ENCODE data around the gene LSM2. TPM values are rescaled to one million over a fixed set of nuclear protein-coding genes. Genes with fewer than 3 reads are reported as not detected.

LSM2 gene
- total and polyA plus RNA-seq, 9 of the 15 experiments (the other 6 are each of a cell fraction or from before 2014, with no cell fraction given), result 154 to 407 (median 223) TPM

DNA sequence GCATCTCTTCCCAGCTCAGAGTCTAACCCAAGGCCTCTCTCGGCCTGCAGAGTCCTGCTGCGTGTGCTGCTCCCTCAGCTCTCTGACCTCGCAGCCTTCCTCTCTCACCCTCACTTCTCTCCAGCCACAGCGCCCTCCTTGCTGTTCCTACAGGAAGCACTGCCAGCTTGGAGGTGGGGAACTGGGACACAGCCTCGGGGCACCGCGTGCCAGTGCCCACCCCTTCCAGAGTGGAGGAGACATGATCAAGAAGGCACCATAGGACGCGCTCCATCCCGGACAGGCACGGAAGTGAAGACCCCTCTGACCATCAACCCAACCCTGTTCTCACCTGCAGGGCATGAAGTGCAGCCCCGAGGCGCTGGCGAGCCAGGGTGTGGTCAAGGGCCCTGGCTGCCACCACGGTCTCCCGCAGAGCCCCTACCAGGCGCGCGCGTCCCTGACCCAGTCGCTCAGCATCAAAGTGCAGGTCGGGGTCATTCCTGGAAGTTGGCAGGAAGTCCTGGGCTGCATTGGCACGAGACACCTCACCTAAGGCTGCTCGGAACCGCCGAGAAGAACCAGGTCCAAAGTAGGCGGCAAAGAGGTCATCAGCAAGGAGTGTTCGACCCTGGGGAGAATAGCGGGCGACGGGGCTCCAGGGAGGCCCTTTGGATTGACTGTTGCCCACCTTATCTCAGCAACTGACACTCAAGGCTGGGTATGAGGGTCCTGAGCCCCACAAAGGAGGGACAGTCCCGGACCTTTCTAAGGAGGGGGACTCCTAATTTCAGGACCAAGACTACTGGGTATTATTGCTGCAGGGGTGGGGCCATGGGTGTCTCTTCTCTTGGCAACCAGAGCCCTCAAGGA, 30.9 kb downstream of the LSM2 start (continued):
- TF ChIP-seq, protein P1, sequence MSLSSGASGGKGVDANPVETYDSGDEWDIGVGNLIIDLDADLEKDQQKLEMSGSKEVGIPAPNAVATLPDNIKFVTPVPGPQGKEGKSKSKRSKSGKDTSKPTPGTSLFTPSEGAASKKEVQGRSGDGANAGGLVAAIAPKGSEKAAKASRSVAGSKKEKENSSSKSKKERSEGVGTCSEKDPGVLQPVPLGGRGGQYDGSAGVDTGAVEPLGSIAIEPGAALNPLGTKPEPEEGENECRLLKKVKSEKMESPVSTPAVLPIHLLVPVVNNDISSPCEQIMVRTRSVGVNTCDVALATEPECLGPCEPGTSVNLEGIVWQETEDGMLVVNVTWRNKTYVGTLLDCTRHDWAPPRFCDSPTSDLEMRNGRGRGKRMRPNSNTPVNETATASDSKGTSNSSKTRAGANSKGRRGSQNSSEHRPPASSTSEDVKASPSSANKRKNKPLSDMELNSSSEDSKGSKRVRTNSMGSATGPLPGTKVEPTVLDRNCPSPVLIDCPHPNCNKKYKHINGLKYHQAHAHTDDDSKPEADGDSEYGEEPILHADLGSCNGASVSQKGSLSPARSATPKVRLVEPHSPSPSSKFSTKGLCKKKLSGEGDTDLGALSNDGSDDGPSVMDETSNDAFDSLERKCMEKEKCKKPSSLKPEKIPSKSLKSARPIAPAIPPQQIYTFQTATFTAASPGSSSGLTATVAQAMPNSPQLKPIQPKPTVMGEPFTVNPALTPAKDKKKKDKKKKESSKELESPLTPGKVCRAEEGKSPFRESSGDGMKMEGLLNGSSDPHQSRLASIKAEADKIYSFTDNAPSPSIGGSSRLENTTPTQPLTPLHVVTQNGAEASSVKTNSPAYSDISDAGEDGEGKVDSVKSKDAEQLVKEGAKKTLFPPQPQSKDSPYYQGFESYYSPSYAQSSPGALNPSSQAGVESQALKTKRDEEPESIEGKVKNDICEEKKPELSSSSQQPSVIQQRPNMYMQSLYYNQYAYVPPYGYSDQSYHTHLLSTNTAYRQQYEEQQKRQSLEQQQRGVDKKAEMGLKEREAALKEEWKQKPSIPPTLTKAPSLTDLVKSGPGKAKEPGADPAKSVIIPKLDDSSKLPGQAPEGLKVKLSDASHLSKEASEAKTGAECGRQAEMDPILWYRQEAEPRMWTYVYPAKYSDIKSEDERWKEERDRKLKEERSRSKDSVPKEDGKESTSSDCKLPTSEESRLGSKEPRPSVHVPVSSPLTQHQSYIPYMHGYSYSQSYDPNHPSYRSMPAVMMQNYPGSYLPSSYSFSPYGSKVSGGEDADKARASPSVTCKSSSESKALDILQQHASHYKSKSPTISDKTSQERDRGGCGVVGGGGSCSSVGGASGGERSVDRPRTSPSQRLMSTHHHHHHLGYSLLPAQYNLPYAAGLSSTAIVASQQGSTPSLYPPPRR (CRISPR knock-in tag; IDR thresholded peaks at IDR 0.05; ENCODE audit: borderline replicate concordance), result 0 out of 2 replicates have a peak, but pooled peaks have one; percentile 16
- TF ChIP-seq SRSF3 (IDR thresholded peaks at IDR 0.05; ENCODE audit: insufficient read depth, low read length) (peak; percentile 8; the same call in 1 of the 2 replicates), RBFOX2 (IDR thresholded peaks at IDR 0.05; ENCODE audit: low read depth, low read length) (0 out of 2 replicates have a peak, but pooled peaks have one; percentile 29), RBBP5 (IDR thresholded peaks at IDR 0.05; ENCODE audit: borderline replicate concordance, insufficient read depth, low read length, poor library complexity, severe bottlenecking) (peak; percentile 21), ZC3H4 (CRISPR knock-in tag; IDR thresholded peaks at IDR 0.05; ENCODE audit: borderline replicate concordance) (peak; percentile 30; the same call in 1 of the 2 replicates)
- TF ChIP-seq, protein P2, sequence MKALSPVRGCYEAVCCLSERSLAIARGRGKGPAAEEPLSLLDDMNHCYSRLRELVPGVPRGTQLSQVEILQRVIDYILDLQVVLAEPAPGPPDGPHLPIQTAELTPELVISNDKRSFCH (CRISPR knock-in tag; IDR thresholded peaks at IDR 0.05), result no peak
- TF ChIP-seq, protein P2 (tag; IDR thresholded peaks at IDR 0.05), result peak; percentile 61; the same call in 1 of the 2 replicates
